Activated B cell treated with CpG ODN at 0.5 μM for 24 hours (primary cell): ENCODE data around the gene ITSN1. TPM values are rescaled to one million over a fixed set of nuclear protein-coding genes. Genes with fewer than 3 reads are reported as not detected.

Experiments
- ATAC-seq: fragments of 200-7000 bp; cut with Tn5 transposase; one replicate; pipeline ENCODE4 v1.10.0; 2021; ENCODE audit warnings: low read depth, mild to moderate bottlenecking, moderate library complexity
- CTCF ChIA-PET: fragments of 350-600 bp; sonication (Branson Sonifier 250); formaldehyde crosslinking; loops from one replicate; lab custom pipeline; 2021; ENCODE audit warnings: antibody characterized with exemption; lab: Charles Lee
- POLR2A ChIA-PET: fragments of 350-600 bp; sonication (Branson Sonifier 250); formaldehyde crosslinking; loops from one replicate; lab custom pipeline; 2021; ENCODE audit warnings: antibody characterized with exemption; lab: Charles Lee
- DNase-seq: peaks from one replicate; pipeline ENCODE4 v3.0.0; 2022
- H3K27ac Mint-ChIP-seq: one replicate; pipeline ENCODE4 v1.8.0; 2020; ENCODE audit warnings: mixed read lengths
- H3K27me3 Mint-ChIP-seq: one replicate; pipeline ENCODE4 v1.8.0; 2021; ENCODE audit warnings: mixed read lengths
- H3K36me3 Mint-ChIP-seq: one replicate; pipeline ENCODE4 v1.8.0; 2021; ENCODE audit warnings: low read depth, mixed read lengths
- H3K4me1 Mint-ChIP-seq: one replicate; pipeline ENCODE4 v1.8.0; 2021; ENCODE audit warnings: mixed read lengths
- H3K4me3 Mint-ChIP-seq: one replicate; pipeline ENCODE4 v1.8.0; 2020; ENCODE audit warnings: mild to moderate bottlenecking, mixed read lengths
- H3K9me3 Mint-ChIP-seq: one replicate; pipeline ENCODE4 v1.8.0; 2020; ENCODE audit warnings: mixed read lengths
- CTCF ChIP-seq: fragments of 200-600 bp; IDR thresholded peaks from one replicate; pipeline ENCODE4 v1.8.0; 2022; ENCODE audit warnings: antibody characterized with exemption, mild to moderate bottlenecking
- intact Hi-C: fragments of 100-400 bp; cut with micrococcal nuclease; formaldehyde crosslinking; loops from one replicate; pipeline ENCODE4 v1.15.1; 2024
- total RNA-seq: library from RNA; stranded (reverse); gene quantifications from 2 replicates; pipeline ENCODE4 v1.2.3, GENCODE V29; 2022

The ITSN1 gene
- total RNA-seq, 1 donor from 2014 or later = 2.9 TPM

DNA sequence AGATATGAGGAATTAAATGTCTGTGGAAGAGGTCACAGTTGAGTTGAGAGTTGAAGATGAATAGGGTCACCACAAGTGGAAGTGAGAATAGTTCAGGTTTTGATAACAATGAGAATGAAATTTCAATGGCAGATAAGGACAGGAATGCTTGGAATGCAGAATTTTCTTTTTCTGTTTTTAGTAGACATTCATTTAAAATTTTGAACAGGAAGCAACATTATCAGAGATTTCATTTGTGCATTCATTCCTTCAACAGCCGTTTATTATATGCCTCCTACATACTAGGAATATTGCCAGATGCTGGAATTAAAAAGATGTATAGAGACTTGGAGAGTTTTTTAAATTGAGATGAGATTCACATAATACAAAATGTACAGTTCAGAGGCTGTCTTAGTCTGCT, 126.8 kb downstream of the ITSN1 start:
- intact Hi-C loops = no loop called here
- no peaks in the 10 kb centered on the region for H3K4me1 Mint-ChIP-seq
- no peak overlapping the region for H3K4me3 Mint-ChIP-seq
- DNase-seq = no peak
- H3K27ac Mint-ChIP-seq = no peak overlapping the region
- H3K36me3 Mint-ChIP-seq = no peaks in the 10 kb centered on the region
- ChIA-PET POLR2A (no interaction called here), CTCF (no interaction called here)
- no peaks in the 10 kb centered on the region for H3K9me3 Mint-ChIP-seq
- no peak for ATAC-seq
- H3K27me3 Mint-ChIP-seq = no peaks in the 10 kb centered on the region
- no peak for TF ChIP-seq CTCF

DNA sequence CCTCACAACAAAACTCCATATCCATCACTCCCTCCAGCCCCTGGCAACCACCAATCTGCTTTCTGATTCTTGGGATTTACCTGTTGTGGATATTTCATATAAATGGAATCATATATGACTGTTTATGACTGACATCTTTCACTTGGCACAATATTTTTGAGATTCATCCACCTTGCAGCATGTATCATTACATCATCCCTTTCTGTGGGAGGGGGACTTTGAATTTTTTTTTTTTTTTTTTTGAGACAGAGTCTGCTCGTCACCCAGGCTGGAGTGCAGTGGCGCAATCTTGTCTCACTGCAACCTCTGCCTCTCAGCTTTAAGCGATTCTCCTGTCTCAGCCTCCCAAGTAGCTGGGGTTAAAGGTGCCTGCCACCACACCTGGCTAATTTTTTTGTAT, 128.2 kb downstream of the ITSN1 start:
- intact Hi-C loops = no loop called here
- CTCF ChIA-PET = no interaction called here
- no peak for TF ChIP-seq CTCF
- Mint-ChIP-seq H3K9me3 (no peaks in the 10 kb centered on the region), H3K36me3 (no peaks in the 10 kb centered on the region), H3K27ac (no peak overlapping the region), H3K4me1 (no peaks in the 10 kb centered on the region), H3K4me3 (no peak overlapping the region), H3K27me3 (no peaks in the 10 kb centered on the region)
- no peak for DNase-seq
- ATAC-seq = no peak
- POLR2A ChIA-PET = no interaction called here

DNA sequence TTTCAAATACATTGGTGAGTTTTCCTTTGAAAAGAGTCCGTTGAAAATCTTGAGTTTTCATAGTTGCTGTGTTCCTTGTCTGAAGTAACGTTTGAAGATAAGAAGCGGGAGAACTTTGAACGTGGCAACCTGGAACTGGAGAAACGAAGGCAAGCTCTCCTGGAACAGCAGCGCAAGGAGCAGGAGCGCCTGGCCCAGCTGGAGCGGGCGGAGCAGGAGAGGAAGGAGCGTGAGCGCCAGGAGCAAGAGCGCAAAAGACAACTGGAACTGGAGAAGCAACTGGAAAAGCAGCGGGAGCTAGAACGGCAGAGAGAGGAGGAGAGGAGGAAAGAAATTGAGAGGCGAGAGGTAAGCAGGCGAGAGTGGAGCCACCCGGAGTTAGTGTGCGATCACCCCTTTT, 129.7 kb downstream of the ITSN1 start:
- H3K4me3 Mint-ChIP-seq = no peak overlapping the region
- H3K27me3 Mint-ChIP-seq = no peaks in the 10 kb centered on the region
- DNase-seq (no peak), ATAC-seq (no peak)
- no peaks in the 10 kb centered on the region for H3K36me3 Mint-ChIP-seq
- intact Hi-C loops = no loop called here
- CTCF ChIA-PET = no interaction called here
- no peaks in the 10 kb centered on the region for H3K9me3 Mint-ChIP-seq
- no peak overlapping the region for H3K27ac Mint-ChIP-seq
- POLR2A ChIA-PET = no interaction called here
- H3K4me1 Mint-ChIP-seq = no peaks in the 10 kb centered on the region
- no peak for TF ChIP-seq CTCF

GRCh38 chr21:33774551-33774950, 132.2 kb downstream of the ITSN1 start:
- CTCF ChIA-PET = no interaction called here
- POLR2A ChIA-PET = no interaction called here
- DNase-seq (no peak), ATAC-seq (no peak)
- peaks cover 8% of the 10 kb centered on the region for H3K9me3 Mint-ChIP-seq
- no peaks in the 10 kb centered on the region for H3K27me3 Mint-ChIP-seq
- intact Hi-C loops = no loop called here
- TF ChIP-seq CTCF = no peak
- peaks cover 4% of the 10 kb centered on the region for H3K36me3 Mint-ChIP-seq
- H3K4me1 Mint-ChIP-seq = no peaks in the 10 kb centered on the region
- no peak overlapping the region for H3K27ac Mint-ChIP-seq
- no peak overlapping the region for H3K4me3 Mint-ChIP-seq

GRCh38 chr21:33775100-33775828, 133.0 kb downstream of the ITSN1 start:
- peaks cover 4% of the 10 kb centered on the region for H3K36me3 Mint-ChIP-seq
- H3K4me1 Mint-ChIP-seq = no peaks in the 10 kb centered on the region
- no peak overlapping the region for H3K27ac Mint-ChIP-seq
- ChIA-PET POLR2A (no interaction called here), CTCF (no interaction called here)
- peaks cover 8% of the 10 kb centered on the region for H3K9me3 Mint-ChIP-seq
- no peak for ATAC-seq
- no peak for DNase-seq
- H3K27me3 Mint-ChIP-seq = no peaks in the 10 kb centered on the region
- intact Hi-C loops = no loop called here
- no peak for TF ChIP-seq CTCF
- no peak overlapping the region for H3K4me3 Mint-ChIP-seq
